Subcutaneous adipose tissue (tissue), 4 donors: ENCODE measurements around the gene CPLANE2. TPM values are rescaled to one million over a fixed set of nuclear protein-coding genes. Genes with fewer than 3 reads are reported as not detected.

Experiments
- total RNA-seq, 4 donors: library from RNA; depleted of rRNA; stranded (reverse); fragments of >200 nt; gene quantifications; one replicate each; pipeline ENCODE4 v1.1.0, GENCODE V29; 2016
- TF ChIP-seq, protein P1 (sequence below): fragments of 450-650 bp; IDR thresholded peaks from one replicate; pipeline ENCODE4 v1.5.1; 2016; ENCODE audit warnings: low read depth, mild to moderate bottlenecking, control low read depth, antibody characterized with exemption, moderate library complexity

Gene CPLANE2
- total RNA-seq, 4 donors from 2014 or later, result 1.0 to 3.4 (median 2.3) TPM

DNA sequence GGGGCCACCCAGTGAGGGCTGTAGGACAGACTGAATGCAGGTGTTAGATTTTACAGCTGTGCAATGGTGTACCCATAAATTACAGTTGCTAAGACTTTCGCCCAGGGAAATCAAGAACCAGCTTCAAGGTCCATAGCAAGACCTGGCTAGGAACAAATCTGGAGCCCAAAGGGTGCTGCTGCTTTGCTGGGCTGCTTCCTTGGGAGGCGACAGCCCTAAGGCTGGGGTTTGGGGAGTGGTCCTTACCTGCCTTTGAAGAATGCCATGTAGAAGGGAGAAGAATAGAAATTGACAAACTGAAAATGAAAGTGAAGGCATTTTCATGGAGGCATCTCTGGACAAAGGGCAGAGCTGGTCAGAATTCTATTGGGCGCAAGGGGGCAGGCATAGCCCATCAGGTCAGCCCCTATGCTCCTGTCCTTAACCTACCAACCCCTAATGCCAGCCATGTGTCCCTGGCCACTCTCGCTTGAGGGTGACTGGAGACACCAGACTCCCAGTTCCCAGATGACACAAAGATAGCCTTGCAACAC lies 16.9 kb downstream of the CPLANE2 start:
- TF ChIP-seq, protein P1, sequence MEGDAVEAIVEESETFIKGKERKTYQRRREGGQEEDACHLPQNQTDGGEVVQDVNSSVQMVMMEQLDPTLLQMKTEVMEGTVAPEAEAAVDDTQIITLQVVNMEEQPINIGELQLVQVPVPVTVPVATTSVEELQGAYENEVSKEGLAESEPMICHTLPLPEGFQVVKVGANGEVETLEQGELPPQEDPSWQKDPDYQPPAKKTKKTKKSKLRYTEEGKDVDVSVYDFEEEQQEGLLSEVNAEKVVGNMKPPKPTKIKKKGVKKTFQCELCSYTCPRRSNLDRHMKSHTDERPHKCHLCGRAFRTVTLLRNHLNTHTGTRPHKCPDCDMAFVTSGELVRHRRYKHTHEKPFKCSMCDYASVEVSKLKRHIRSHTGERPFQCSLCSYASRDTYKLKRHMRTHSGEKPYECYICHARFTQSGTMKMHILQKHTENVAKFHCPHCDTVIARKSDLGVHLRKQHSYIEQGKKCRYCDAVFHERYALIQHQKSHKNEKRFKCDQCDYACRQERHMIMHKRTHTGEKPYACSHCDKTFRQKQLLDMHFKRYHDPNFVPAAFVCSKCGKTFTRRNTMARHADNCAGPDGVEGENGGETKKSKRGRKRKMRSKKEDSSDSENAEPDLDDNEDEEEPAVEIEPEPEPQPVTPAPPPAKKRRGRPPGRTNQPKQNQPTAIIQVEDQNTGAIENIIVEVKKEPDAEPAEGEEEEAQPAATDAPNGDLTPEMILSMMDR, result no peak

DNA sequence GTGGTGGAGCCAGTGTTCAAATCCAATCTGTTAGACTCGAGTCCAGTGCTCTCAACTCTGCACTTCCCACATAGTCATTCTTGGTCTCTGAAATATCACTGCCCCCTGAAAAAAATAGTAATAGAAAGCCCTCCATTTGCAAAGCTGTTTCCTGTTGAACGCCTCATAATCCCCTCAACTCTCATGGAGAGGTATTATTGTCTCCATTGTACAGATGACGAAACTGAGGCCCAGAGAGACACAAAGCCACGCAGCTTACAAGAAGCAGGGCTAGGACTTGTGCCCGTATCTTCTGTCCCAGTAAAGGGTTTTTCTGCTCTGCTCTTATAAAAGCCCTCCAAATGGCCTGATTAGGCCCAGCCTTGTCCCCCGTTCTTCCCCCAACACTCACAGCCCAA lies 18.3 kb downstream of the CPLANE2 start:
- TF ChIP-seq, protein P1, result no peak

DNA sequence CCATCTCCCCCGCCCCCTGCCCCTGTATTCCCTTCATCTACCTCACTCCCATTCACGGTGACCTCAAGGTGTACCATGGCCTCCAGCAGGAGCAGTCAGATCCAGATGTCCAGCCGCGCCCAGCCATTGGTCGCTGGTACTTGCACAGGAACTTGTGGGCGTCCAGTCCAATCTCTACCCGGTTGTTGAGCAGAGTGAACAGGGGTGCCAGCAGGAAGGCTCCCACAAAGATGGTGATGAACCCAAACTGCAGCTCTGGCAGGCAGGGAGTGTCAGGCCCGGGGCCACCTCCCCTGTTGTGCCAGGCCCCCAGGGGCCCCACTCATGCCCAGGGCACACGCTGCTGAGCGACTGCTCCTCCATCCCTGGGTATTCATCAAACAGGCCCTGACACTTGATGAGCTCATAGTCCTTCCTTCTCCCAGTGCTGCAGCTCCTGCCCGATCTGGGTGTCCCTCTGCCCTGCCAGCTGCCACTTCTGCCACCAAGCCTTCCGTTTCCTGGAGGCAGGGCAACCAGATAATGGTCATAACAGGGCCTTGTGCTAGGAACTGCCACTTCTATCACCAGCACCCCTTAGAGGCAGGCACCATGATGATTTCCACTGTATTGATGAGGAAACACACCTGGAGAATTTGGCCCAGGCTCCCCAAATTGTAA lies 18.8 kb downstream of the CPLANE2 start:
- TF ChIP-seq, protein P1, result no peak

DNA sequence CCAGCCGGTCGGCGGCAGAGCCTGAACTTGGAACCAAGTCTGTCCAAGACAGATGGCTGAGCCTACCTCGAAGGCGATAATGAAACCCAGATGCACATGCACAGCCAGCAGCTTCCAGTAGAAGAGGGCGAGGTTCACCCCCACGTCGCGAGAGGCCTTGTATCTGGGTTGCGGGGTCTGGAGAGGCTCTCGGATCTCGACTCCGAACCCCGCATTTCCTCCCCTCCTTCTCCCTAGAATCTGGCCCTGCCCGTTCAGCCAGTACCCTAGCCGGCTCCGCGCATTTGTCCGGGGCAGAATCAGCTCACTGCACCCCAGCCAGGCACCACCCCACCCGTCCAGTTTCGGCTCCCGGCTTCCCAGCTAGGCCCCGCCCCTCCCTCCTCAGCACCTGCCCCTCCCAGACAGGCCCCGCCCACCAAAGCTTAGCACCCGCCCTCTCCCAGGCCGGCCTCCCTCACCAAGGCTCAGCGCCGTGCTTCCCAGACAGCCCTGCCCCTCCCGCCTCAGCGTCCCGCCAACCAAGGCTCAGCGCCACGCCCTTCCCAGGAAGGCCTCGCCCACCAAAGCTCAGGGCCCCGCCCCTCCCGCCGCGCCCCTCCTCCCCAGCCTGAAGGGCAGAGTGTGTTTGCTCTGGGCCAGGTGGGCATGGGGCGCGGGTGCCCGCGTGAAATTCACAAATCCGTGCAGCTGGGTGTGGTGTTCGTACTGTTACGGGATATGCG lies 19.8 kb downstream of the CPLANE2 start:
- TF ChIP-seq, protein P1, result no peak

DNA sequence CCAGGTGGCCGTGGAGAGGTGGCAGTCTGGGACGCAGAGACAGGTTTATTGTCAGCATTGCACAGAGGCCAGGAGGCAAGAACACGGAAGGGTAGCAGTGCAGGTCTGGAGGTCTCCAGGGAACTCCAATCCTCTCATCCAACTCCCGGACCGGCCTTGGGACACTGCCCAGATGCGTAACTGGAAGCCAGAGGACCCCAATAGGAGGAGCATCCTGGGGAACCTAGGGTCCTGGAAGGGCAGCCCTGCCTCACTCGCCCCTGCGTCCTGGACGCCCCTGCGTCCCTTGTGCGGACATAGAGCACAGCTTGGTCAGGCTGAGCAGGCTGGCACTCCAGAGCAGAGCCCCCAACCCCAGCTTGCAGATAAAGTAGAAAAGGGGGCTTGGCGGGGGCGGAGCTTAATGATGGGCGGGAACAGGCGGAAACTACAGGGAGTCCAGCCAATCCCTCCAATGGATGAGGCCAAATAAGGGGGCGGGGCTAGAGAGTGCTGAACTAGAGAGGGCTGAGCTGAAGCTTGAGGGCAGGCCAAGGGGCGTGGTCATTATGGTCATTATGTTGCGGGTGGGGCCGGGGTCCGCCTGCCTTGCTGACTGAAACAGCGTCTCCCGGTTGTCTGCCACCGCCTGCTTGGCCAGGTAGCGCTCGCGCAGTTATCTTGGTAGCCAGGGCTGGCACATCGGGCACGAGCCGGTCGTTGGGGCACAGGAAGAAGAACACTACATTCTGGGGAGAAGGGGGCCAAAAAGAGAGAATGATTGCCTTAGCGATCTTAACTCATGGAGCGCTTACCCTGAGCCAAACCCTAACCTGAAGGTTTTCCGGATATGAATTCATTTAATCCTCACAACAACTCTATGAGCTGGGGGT lies 20.9 kb downstream of the CPLANE2 start:
- TF ChIP-seq, protein P1, result no peak

DNA sequence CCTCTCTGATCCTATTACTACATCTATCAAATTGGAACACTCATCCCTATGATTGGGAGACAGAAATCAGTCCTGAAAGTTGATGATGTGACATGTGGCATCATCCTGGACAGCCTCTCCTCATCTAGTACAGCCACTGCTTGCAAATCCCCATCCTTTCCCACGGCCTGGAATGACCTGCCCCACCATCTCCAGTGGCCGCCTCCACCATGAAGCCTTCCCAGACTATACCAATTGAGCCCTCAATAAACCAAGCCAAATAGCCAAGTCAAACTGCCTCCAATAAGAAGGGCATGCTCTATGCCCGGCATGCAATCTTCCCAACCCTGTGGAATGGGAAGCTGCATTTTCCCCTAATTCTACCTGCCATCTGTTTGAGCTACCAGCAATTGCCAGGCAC lies 24.0 kb downstream of the CPLANE2 start:
- TF ChIP-seq, protein P1, result no peak
